IMR-90 (cell line): ENCODE results near the gene SUN5. TPM values are rescaled to one million over a fixed set of nuclear protein-coding genes. Genes with fewer than 3 reads are reported as not detected.
A peak's percentile ranks its signal among the peaks of the same experiment; 100 is the strongest.

Experiments used
- ATAC-seq: fragments of 200-7000 bp; cut with Tn5 transposase; 2 replicates; pipeline ENCODE4 v1.9.1; 2020; ENCODE audit warnings: low read depth, mild to moderate bottlenecking, moderate library complexity
- BruUV-seq: library from RNA; stranded (reverse); fragments of 400-500 nt; replicated peaks from 2 replicates; lab custom pipeline; 2021; lab: Mats Ljungman, UMichigan
- CTCF ChIA-PET: fragments of 300-600 bp; formaldehyde crosslinking; extraction: SDS; loops from one replicate; lab custom pipeline; 2021; ENCODE audit warnings: antibody characterized with exemption; lab: Yijun Ruan, JAX
- POLR2A ChIA-PET: fragments of 300-600 bp; sonication (Branson Sonifier 250); formaldehyde crosslinking; loops from one replicate; lab custom pipeline; 2022; ENCODE audit warnings: antibody characterized with exemption; ENCODE audit not compliant: unreplicated experiment; lab: Charles Lee
- DNase-seq: peaks from one replicate; pipeline ENCODE4 v3.0.0; 2013
- H2AFZ ChIP-seq: replicated peaks from 2 replicates; pipeline ENCODE3; 2013; ENCODE audit warnings: low read length, mild to moderate bottlenecking; ENCODE audit not compliant: poor library complexity
- H2AK5ac ChIP-seq: 2 replicates; pipeline ENCODE4 v1.6.1; 2013; ENCODE audit warnings: low read depth, low read length, inconsistent platforms
- H2AK9ac ChIP-seq: replicated peaks from 2 replicates; pipeline ENCODE3; 2013; ENCODE audit warnings: mild to moderate bottlenecking, low read depth, low read length, moderate library complexity; ENCODE audit not compliant: poor library complexity
- H2BK120ac ChIP-seq: 2 replicates; pipeline ENCODE4 v1.6.1; 2013; ENCODE audit warnings: low read depth, low read length, inconsistent platforms
- H2BK15ac ChIP-seq: 3 replicates; pipeline ENCODE4 v1.6.1; 2013; ENCODE audit warnings: low read depth, low read length, inconsistent platforms
- H2BK20ac ChIP-seq: 2 replicates; pipeline ENCODE4 v1.6.1; 2013; ENCODE audit warnings: low read depth, mild to moderate bottlenecking, inconsistent platforms, low read length, moderate library complexity
- H2BK5ac ChIP-seq: 2 replicates; pipeline ENCODE4 v1.6.1; 2013; ENCODE audit warnings: mild to moderate bottlenecking, low read depth, low read length, inconsistent platforms; ENCODE audit not compliant: poor library complexity, severe bottlenecking
- H3K14ac ChIP-seq: replicated peaks from 2 replicates; pipeline ENCODE4 v1.6.1; 2013; ENCODE audit warnings: low read depth, low read length, inconsistent platforms
- H3K18ac ChIP-seq: 2 replicates; pipeline ENCODE4 v1.6.1; 2013; ENCODE audit warnings: low read depth, low read length, control low read depth
- H3K23ac ChIP-seq: 2 replicates; pipeline ENCODE4 v1.6.1; 2013; ENCODE audit warnings: low read depth, low read length, inconsistent platforms
- H3K27ac ChIP-seq: 2 replicates; pipeline ENCODE4 v1.5.1; 2013; ENCODE audit warnings: mild to moderate bottlenecking, control low read depth, low read length; ENCODE audit not compliant: insufficient read depth
- H3K27me3 ChIP-seq: 2 replicates; pipeline ENCODE4 v1.6.1; 2013; ENCODE audit warnings: low read length; ENCODE audit not compliant: control insufficient read depth, insufficient read depth
- H3K36me3 ChIP-seq: 2 replicates; pipeline ENCODE4 v1.6.1; 2013; ENCODE audit warnings: low read length, mixed read lengths; ENCODE audit not compliant: control insufficient read depth, insufficient read depth
- H3K4ac ChIP-seq: 2 replicates; pipeline ENCODE4 v1.6.1; 2013; ENCODE audit warnings: low read depth, low read length, inconsistent platforms
- H3K4me1 ChIP-seq: 2 replicates; pipeline ENCODE4 v1.6.1; 2013; ENCODE audit warnings: low read length, mixed read lengths; ENCODE audit not compliant: control insufficient read depth, insufficient read depth
- H3K4me2 ChIP-seq: 2 replicates; pipeline ENCODE4 v1.6.1; 2013; ENCODE audit warnings: low read depth, mild to moderate bottlenecking, control low read depth, low read length, moderate library complexity
- H3K4me3 ChIP-seq: 2 replicates; pipeline ENCODE4 v1.5.1; 2013; ENCODE audit warnings: low read depth, mild to moderate bottlenecking, control low read depth, low read length, moderate library complexity; ENCODE audit not compliant: insufficient read depth
- H3K56ac ChIP-seq: 2 replicates; pipeline ENCODE4 v1.6.1; 2013; ENCODE audit warnings: low read length, inconsistent platforms; ENCODE audit not compliant: insufficient read depth; ENCODE audit errors: extremely low read depth
- H3K79me1 ChIP-seq, 2 experiments: 2 replicates each; pipeline ENCODE4 v1.6.1; 2013; ENCODE audit warnings: low read length in 2 of 2, inconsistent platforms in 1 of 2, low read depth in 1 of 2
- H3K9ac ChIP-seq: 2 replicates; pipeline ENCODE4 v1.6.1; 2013; ENCODE audit warnings: low read depth, low read length, control low read depth
- H3K9me1 ChIP-seq: 2 replicates; pipeline ENCODE4 v1.6.1; 2013; ENCODE audit warnings: low read length, inconsistent platforms; ENCODE audit not compliant: insufficient read depth
- H3K9me3 ChIP-seq: 2 replicates; pipeline ENCODE4 v1.6.1; 2013; ENCODE audit warnings: low read length; ENCODE audit not compliant: control insufficient read depth, insufficient read depth
- H4K20me1 ChIP-seq: 2 replicates; pipeline ENCODE4 v1.6.1; 2013; ENCODE audit warnings: low read length, inconsistent platforms; ENCODE audit not compliant: insufficient read depth
- H4K5ac ChIP-seq: 2 replicates; pipeline ENCODE4 v1.6.1; 2013; ENCODE audit warnings: mild to moderate bottlenecking, low read depth, low read length, control low read depth
- H4K8ac ChIP-seq, 2 experiments: 2 replicates each; pipeline ENCODE4 v1.6.1; 2013; ENCODE audit warnings: low read depth in 2 of 2, low read length in 2 of 2, control low read depth in 1 of 2, inconsistent platforms in 1 of 2
- H4K91ac ChIP-seq: 2 replicates; pipeline ENCODE4 v1.6.1; 2013; ENCODE audit warnings: low read depth, low read length, inconsistent platforms; ENCODE audit not compliant: insufficient read depth
- CEBPB ChIP-seq: IDR thresholded peaks from 2 replicates; pipeline ENCODE4 v1.6.1; 2012; ENCODE audit warnings: low read depth, low read length, improper control_type of control experiment
- RAD21 ChIP-seq: IDR thresholded peaks from 2 replicates; pipeline ENCODE4 v1.6.1; 2012; ENCODE audit warnings: low read length, improper control_type of control experiment
- RFX5 ChIP-seq: IDR thresholded peaks from 2 replicates; pipeline ENCODE4 v1.8.0; 2012; ENCODE audit warnings: low read depth, mild to moderate bottlenecking, low read length, moderate library complexity
- SMC3 ChIP-seq: fragments of 150-350 bp; IDR thresholded peaks from 2 replicates; pipeline ENCODE4 v1.6.1; 2016; ENCODE audit warnings: low read depth, mild to moderate bottlenecking, antibody characterized with exemption, low read length, moderate library complexity
- WGBS, 2 experiments: methylation state at CpG; one replicate each; pipeline versions ENCODE4 v1.1.5 to v1.1.7; 2013; ENCODE audit warnings: missing lambda C conversion rate in 2 of 2; ENCODE audit not compliant: insufficient read length in 1 of 2; ENCODE audit errors: extremely low coverage in 2 of 2; 5-methylcytosine and 5-hydroxymethylcytosine counted together
- dilution Hi-C: fragments of 300-500 bp; cut with HindIII; formaldehyde crosslinking; loops from one replicate; pipeline ENCODE4 v1.14.3; 2018; ENCODE audit warnings: low sequenced_read_pairs; ENCODE audit not compliant: unreplicated experiment
- in situ Hi-C: fragments of 300-500 bp; cut with MboI; formaldehyde crosslinking; loops from 3 replicates; pipeline ENCODE4 v1.14.3; 2019; ENCODE audit warnings: low sequenced_read_pairs, inconsistent platforms, mixed read lengths
- intact Hi-C: fragments of 100-400 bp; cut with micrococcal nuclease; formaldehyde crosslinking; loops from 2 replicates; pipeline ENCODE4 v1.10.0; 2022
- polyA plus RNA-seq, 3 experiments: library from polyadenylated mRNA; depleted of rRNA; stranded (reverse); fragments of >200 nt; gene quantifications; 2 replicates each; pipeline ENCODE4 v1.2.3, GENCODE V29; 2012; ENCODE audit warnings: low replicate concordance in 1 of 3
- total RNA-seq: library from RNA; depleted of rRNA; stranded (reverse); fragments of >200 nt; gene quantifications from 2 replicates; pipeline ENCODE4 v1.2.3, GENCODE V29; 2012

SUN5 gene
- total and polyA plus RNA-seq, 2 of the 4 experiments (the other 2 are of a cell fraction) = not detected

- Histone ChIP-seq H2AK9ac (no peak overlapping the region), H3K27ac (no peak overlapping the region), H3K4me3 (no peak overlapping the region), H2AK5ac (no peak overlapping the region), H3K56ac (no peak overlapping the region), H3K27me3 (peaks cover 3% of the 10 kb centered on the region), H3K4me1 (no peaks in the 10 kb centered on the region), H4K91ac (no peak overlapping the region), H2BK120ac (no peak overlapping the region), H4K5ac (no peak overlapping the region), H3K23ac (no peak overlapping the region), H4K20me1 (no peaks in the 10 kb centered on the region), H3K79me1 (no peaks in the 10 kb centered on the region), H3K4me2 (no peak overlapping the region), H3K36me3 (no peaks in the 10 kb centered on the region), H4K8ac (no peak overlapping the region), H2BK15ac (no peak overlapping the region), H3K9me1 (no peaks in the 10 kb centered on the region), H3K9me3 (no peaks in the 10 kb centered on the region), H3K4ac (no peak overlapping the region), H3K18ac (no peak overlapping the region), H3K9ac (no peak overlapping the region), H2BK20ac (no peak overlapping the region), H2BK5ac (no peak overlapping the region), H2AFZ (no peak overlapping the region), H3K14ac (no peak overlapping the region)
- in situ Hi-C loops (no loop called here), dilution Hi-C loops (no loop called here), intact Hi-C loops (no loop called here)
- BruUV-seq = no TSS peak
- DNase-seq = no peak
- no peak for ATAC-seq
- POLR2A ChIA-PET = no interaction called here
- 0 out of 2 replicates have a peak, but pooled peaks have one; percentile 1 for TF ChIP-seq CEBPB
- no peak for TF ChIP-seq SMC3
- no peak for TF ChIP-seq RAD21
- TF ChIP-seq RFX5 = no peak
- CTCF ChIA-PET = no interaction called here
- 0% methylated on average over 1 of the region's 2 CpGs; no CpG with 5 or more reads in 1 of the 2 experiments for WGBS, 2 experiments
Measured at GRCh38 chr20:32997431-32997830, 6.8 kb downstream of the SUN5 start.
